Measurements from ENCODE around the gene KBTBD13. TPM values are rescaled to one million over a fixed set of nuclear protein-coding genes. Genes with fewer than 3 reads are reported as not detected.
"Not testable (repeated sequence)": the region's sequence is repeated elsewhere in the genome, so short reads cannot be mapped to it uniquely, and the experiment has no call there.

The KBTBD13 gene
- total RNA-seq, 1 donor from 2014 or later: 10.6 TPM

- intact Hi-C loops (cut with micrococcal nuclease): no loop called here
- ATAC-seq: no peak
Measured at GRCh38 chr15:65085207-65085753, 8.7 kb downstream of the KBTBD13 start.

GRCh38 chr15:65085990-65086679 is 9.6 kb downstream of the KBTBD13 start:
- intact Hi-C loops (cut with micrococcal nuclease): no loop called here
- ATAC-seq (no peak), DNase-seq (no peak)

More at GRCh38 chr15:65085207-65085753, 8.7 kb downstream of the KBTBD13 start:
- no peak for DNase-seq

- intact Hi-C loops (cut with micrococcal nuclease): no loop called here
- no peak for ATAC-seq
- no peak for DNase-seq
Measured at GRCh38 chr15:65086680-65087111, 10.2 kb downstream of the KBTBD13 start.

GRCh38 chr15:65087411-65087810 is 10.9 kb downstream of the KBTBD13 start:
- DNase-seq (no peak), ATAC-seq (peak; percentile 10)
- intact Hi-C loops (cut with micrococcal nuclease): no loop called here

- DNase-seq (peak; percentile 86), ATAC-seq (peak; percentile 84)
- intact Hi-C loops (cut with micrococcal nuclease): no loop called here
Measured at GRCh38 chr15:65087873-65088642, 11.5 kb downstream of the KBTBD13 start.

- ATAC-seq (peak; percentile 2), DNase-seq (no peak)
- intact Hi-C loops (cut with micrococcal nuclease): no loop called here
Measured at GRCh38 chr15:65088643-65089021, 12.1 kb downstream of the KBTBD13 start.

- intact Hi-C loops (cut with micrococcal nuclease): no loop called here
- peak; percentile 46 for ATAC-seq
- peak; percentile 78 for DNase-seq
Measured at GRCh38 chr15:65089206-65089824, 12.8 kb downstream of the KBTBD13 start.

GRCh38 chr15:65091946-65092770 is 15.6 kb downstream of the KBTBD13 start:
- no peak for ATAC-seq
- intact Hi-C loops (cut with micrococcal nuclease): no loop called here
- DNase-seq: no peak

GRCh38 chr15:65092911-65093792 is 16.6 kb downstream of the KBTBD13 start:
- ATAC-seq: no peak
- DNase-seq: no peak
- intact Hi-C loops (cut with micrococcal nuclease): no loop called here

GRCh38 chr15:65093793-65094170 is 17.2 kb downstream of the KBTBD13 start:
- intact Hi-C loops (cut with micrococcal nuclease); ATAC-seq; DNase-seq: not testable (repeated sequence)

GRCh38 chr15:65094294-65094995 is 17.9 kb downstream of the KBTBD13 start:
- intact Hi-C loops (cut with micrococcal nuclease): no loop called here
- DNase-seq (peak; percentile 51), ATAC-seq (peak; percentile 44)

GRCh38 chr15:65095011-65095746 is 18.6 kb downstream of the KBTBD13 start:
- no peak for ATAC-seq
- no peak for DNase-seq
- intact Hi-C loops (cut with micrococcal nuclease): no loop called here

GRCh38 chr15:65095747-65096104 is 19.2 kb downstream of the KBTBD13 start:
- no peak for ATAC-seq
- intact Hi-C loops (cut with micrococcal nuclease): no loop called here
- no peak for DNase-seq

GRCh38 chr15:65096481-65097385 is 20.2 kb downstream of the KBTBD13 start:
- DNase-seq (no peak), ATAC-seq (no peak)
- intact Hi-C loops (cut with micrococcal nuclease): no loop called here

- intact Hi-C loops (cut with micrococcal nuclease): no loop called here
- DNase-seq (no peak), ATAC-seq (no peak)
Measured at GRCh38 chr15:65097651-65098263, 21.2 kb downstream of the KBTBD13 start.

GRCh38 chr15:65099336-65099735 is 22.8 kb downstream of the KBTBD13 start:
- ATAC-seq: no peak
- intact Hi-C loops (cut with micrococcal nuclease): no loop called here

More at GRCh38 chr15:65099336-65099735, 22.8 kb downstream of the KBTBD13 start:
- DNase-seq: no peak

All from left ventricle myocardium superior (tissue), 1 donor.